Activated CD4-positive, alpha-beta T cell treated with anti-CD3 and anti-CD28 coated beads, Interleukin-10, Interleukin-2, amounts not matched to agents 100 ng/mL and 50 ng/mL, durations not matched to agents 16 hours and 8 hours (primary cell): ENCODE measurements around the gene SDF4.
"Not testable (repeated sequence)": the region's sequence is repeated elsewhere in the genome, so short reads cannot be mapped to it uniquely, and the experiment has no call there.

Source experiments
- DNase-seq: peaks from one replicate; pipeline ENCODE4 v3.0.0-alpha.2; 2020

Gene SDF4

DNA sequence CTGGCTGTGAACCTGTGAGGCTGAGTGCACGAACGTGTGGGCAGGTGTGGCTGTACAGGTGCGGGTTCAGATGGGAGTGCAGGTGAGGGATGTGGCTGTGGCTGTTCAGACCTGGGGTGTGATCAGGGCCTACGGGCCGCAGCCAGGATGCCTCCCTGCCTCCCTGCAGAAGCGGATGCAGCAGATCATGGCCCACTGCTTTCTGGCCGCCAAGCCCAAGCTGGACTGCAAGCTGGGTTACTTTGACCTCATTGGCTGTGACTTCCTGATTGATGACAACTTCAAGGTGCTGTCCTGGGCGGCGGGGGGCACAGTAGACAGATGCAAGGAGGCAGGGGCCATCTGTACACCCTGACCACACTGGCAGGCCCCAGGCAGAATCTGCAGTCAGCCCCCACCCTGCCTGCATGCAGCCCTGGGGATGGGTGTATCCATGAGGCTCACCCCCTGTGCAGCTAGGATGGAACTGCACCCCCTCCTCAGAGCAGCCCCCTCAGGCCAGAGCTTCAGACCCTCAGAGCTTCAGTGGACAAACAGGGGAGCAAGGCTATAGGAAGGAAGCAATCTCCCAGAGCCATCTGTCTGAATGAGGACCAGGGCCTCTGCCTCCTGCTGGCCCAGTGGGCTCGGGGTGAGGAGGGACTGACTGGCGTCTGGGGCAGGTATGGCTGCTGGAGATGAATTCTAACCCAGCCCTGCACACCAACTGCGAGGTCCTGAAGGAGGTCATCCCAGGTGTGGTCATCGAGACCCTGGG, 35.2 kb downstream of the SDF4 start:
- no peak for DNase-seq

- DNase-seq = not testable (repeated sequence)
These were observed 36.1 kb downstream of the SDF4 start for GRCh38 chr1:1195726-1196125.

DNA sequence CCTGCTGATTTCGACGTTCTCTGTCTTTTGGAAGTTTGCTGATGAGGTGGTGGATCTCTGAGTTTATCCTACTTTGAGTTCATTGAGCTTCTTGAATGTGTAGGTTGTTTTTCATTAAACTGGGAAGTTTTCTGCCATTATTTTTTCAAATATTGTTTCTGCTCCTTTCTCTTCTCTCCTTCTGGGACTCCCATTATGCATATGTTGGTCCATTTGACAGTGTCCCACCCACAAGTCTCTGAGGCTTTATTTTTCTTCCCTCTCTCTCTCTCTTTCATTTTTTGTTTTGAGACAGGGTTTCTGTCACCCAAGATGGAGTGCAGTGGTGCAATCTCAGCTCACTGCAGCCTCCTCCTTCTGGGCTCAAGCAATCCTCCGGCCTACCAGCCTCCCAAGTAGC, 37.1 kb downstream of the SDF4 start:
- no peak for DNase-seq

GRCh38 chr1:1191734-1192133, 40.1 kb downstream of the SDF4 start:
- no peak for DNase-seq

- no peak for DNase-seq
These were observed 42.7 kb downstream of the SDF4 start for GRCh38 chr1:1189111-1189510.

- no peak for DNase-seq
These were observed 43.9 kb downstream of the SDF4 start for GRCh38 chr1:1187938-1188337.

DNA sequence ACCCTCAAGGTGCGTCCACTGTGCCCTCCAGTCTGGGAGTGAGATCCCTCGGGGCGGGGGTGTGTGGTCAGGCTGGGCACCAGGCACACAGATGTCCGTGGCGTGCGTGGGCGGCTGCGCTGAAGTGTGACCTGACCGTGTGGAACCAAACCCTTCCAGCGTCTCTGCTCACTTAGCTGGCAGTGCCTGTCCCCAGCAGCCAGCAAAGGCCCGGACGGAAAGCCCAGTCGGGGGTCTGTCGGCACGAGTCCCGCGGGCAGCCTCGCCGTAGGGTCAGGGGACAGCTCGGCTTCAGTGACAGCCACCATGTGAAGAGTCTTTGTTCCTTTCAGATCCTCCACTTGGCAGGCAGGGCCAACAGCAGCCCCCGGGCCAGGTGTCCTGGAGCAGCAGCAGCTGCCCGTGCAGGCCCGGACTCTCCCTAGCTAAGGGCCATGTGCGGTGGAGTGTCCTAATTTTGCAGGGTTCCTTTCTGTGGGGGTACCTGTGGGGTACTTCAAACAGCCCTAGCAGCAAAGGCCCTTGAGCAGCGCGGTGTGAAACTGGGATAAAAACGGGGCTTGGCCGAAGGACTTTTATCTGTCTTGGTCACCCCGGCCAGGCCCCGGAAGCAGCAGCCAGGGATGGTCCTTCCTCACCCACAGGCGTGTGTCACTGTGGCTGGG, 46.6 kb downstream of the SDF4 start:
- no peak for DNase-seq

GRCh38 chr1:1183833-1184775, 47.7 kb downstream of the SDF4 start:
- DNase-seq = no peak

GRCh38 chr1:1183221-1183747, 48.5 kb downstream of the SDF4 start:
- DNase-seq = no peak

GRCh38 chr1:1182491-1183220, 49.1 kb downstream of the SDF4 start:
- DNase-seq = no peak

GRCh38 chr1:1181938-1182410, 49.8 kb downstream of the SDF4 start:
- DNase-seq = no peak

GRCh38 chr1:1181129-1181937, 50.5 kb downstream of the SDF4 start:
- no peak for DNase-seq

DNA sequence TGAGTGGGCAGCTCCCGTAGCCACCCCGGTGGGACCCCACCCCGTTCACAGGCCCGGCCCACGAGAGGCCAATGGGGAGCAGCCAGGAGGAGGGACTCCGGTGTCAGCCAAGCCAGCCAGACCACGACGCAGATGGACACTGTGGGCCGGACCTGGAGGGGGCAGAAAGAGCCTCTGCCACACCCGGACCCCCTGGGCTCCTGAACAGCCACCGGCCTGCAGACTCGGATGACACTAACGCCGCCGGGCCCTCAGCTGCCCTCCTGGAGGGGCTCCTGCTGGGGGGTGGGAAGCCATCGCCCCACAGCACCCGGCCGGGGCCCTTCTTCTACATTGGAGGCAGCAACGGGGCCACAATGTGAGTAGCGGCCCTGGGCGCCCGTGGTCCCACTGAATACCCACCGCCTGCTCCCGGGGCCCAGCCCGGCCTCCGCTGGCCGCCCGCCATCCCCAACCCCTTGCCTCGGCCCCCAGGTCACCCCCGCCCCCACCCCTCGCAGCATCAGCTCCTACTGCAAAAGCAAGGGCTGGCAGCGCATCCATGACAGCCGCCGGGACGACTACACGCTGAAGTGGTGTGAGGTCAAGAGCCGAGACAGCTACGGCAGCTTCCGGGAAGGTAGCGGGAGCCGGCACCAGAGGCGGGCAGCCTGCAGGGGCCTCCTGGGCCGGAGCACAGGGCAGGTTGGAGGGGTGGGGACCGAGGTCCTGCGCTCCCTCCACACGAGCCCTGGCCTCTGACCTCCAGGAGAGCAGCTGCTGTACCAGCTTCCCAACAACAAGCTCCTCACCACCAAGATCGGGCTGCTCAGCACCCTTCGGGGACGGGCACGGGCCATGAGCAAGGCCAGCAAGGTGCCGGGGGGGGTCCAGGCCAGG, 51.6 kb downstream of the SDF4 start:
- DNase-seq = no peak

- no peak for DNase-seq
These were observed 52.3 kb downstream of the SDF4 start for GRCh38 chr1:1179346-1179982.

GRCh38 chr1:1178794-1179331, 52.9 kb downstream of the SDF4 start:
- DNase-seq = no peak

- DNase-seq = no peak
These were observed 54.2 kb downstream of the SDF4 start for GRCh38 chr1:1177452-1178206.

DNA sequence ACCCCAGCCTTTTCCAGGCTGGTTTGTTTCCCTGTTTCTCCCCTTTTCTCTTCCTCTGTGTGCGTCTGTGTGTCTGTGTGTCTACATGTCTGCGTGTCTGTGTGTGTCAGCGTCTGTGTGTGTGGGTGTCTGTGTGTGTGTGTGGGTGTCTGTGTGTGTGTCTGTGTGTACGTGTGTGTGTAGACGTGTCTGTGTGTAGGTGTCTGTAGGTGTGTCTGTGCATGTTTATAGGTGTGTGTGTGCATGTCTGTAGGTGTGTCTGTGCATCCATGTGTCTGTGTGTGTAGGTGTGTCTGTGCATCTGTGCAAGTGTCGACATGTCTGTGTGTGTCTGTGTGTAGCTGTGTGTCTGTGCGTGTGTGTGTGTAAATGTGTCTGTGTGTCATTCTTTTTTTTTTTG, 54.9 kb downstream of the SDF4 start:
- DNase-seq = no peak

GRCh38 chr1:1176063-1176761, 55.6 kb downstream of the SDF4 start:
- not testable (repeated sequence) for DNase-seq
